Astrocyte of the cerebellum (primary cell): ENCODE measurements around the gene ZNF800.

ENCODE experiments used
- DNase-seq: peaks from one replicate; pipeline ENCODE4 v3.0.0-alpha.2; 2011; ENCODE audit warnings: low read depth
- H3K4me3 ChIP-seq: 2 replicates; pipeline ENCODE4 v1.5.1; 2011; ENCODE audit warnings: mild to moderate bottlenecking, low read depth, low read length, moderate library complexity
- CTCF ChIP-seq: IDR thresholded peaks from 2 replicates; pipeline ENCODE4 v1.5.1; 2012; ENCODE audit warnings: low read length, low read depth, moderate library complexity, mild to moderate bottlenecking; ENCODE audit errors: missing control alignments
- in situ Hi-C: cut with HindIII; loops from 2 replicates; pipeline ENCODE4 v1.10.0; 2017; ENCODE audit warnings: low sequenced_read_pairs

The ZNF800 gene

GRCh38 chr7:127367679-127368078 is 24.8 kb downstream of the ZNF800 start:
- no peak for TF ChIP-seq CTCF
- DNase-seq = no peak
- in situ Hi-C loops = no loop called here
- H3K4me3 ChIP-seq = no peak overlapping the region

- in situ Hi-C loops = no loop called here
- no peak for DNase-seq
- no peak for TF ChIP-seq CTCF
- no peak overlapping the region for H3K4me3 ChIP-seq
Measured at GRCh38 chr7:127366680-127367079, 25.8 kb downstream of the ZNF800 start.

- no peak for DNase-seq
- TF ChIP-seq CTCF = no peak
- no peak overlapping the region for H3K4me3 ChIP-seq
- in situ Hi-C loops = no loop called here
Measured at GRCh38 chr7:127365957-127366315, 26.6 kb downstream of the ZNF800 start.

- in situ Hi-C loops = no loop called here
- no peak for DNase-seq
Measured at GRCh38 chr7:127365164-127365956, 27.1 kb downstream of the ZNF800 start.

GRCh38 chr7:127362364-127363027 is 30.0 kb downstream of the ZNF800 start:
- no peak overlapping the region for H3K4me3 ChIP-seq
- in situ Hi-C loops = no loop called here
- no peak for TF ChIP-seq CTCF
- no peak for DNase-seq

More at GRCh38 chr7:127365164-127365956, 27.1 kb downstream of the ZNF800 start:
- TF ChIP-seq CTCF = no peak
- H3K4me3 ChIP-seq = no peak overlapping the region

- no peak for DNase-seq
- no peak overlapping the region for H3K4me3 ChIP-seq
- no peak for TF ChIP-seq CTCF
- in situ Hi-C loops = no loop called here
Measured at GRCh38 chr7:127361736-127362135, 30.8 kb downstream of the ZNF800 start.
